ENCODE data around the gene TMPRSS9. TPM values are rescaled to one million over a fixed set of nuclear protein-coding genes. Genes with fewer than 3 reads are reported as not detected.

The TMPRSS9 gene
- total and polyA plus RNA-seq, 2 of the 13 experiments (the other 11 are each of a cell fraction or from before 2014, with no cell fraction given): 2.5 to 5.2 TPM

- TF ChIP-seq ZMYM2 (CRISPR knock-in tag; IDR thresholded peaks at IDR 0.05): peak; percentile 71; the same call in 1 of the 2 replicates
- no peak for TF ChIP-seq HOXA5 (CRISPR knock-in tag; IDR thresholded peaks at IDR 0.05)
- peak; percentile 45; the same call in 1 of the 2 replicates for TF ChIP-seq HDAC1 (CRISPR knock-in tag; IDR thresholded peaks at IDR 0.05)
- TF ChIP-seq ZNF3 (CRISPR knock-in tag; IDR thresholded peaks at IDR 0.05): no peak
- TF ChIP-seq THAP11 (CRISPR knock-in tag; IDR thresholded peaks at IDR 0.05): peak; percentile 43; the same call in 1 of the 2 replicates
- no peak for TF ChIP-seq ZNF776 (CRISPR knock-in tag; IDR thresholded peaks at IDR 0.05)
- TF ChIP-seq MTF2 (CRISPR knock-in tag; IDR thresholded peaks at IDR 0.05; ENCODE audit: borderline replicate concordance): 0 out of 2 replicates have a peak, but pooled peaks have one; percentile 43
- no peak for TF ChIP-seq HIC2 (CRISPR knock-in tag; IDR thresholded peaks at IDR 0.05; ENCODE audit: low read depth)
- TF ChIP-seq ZNF773 (CRISPR knock-in tag; IDR thresholded peaks at IDR 0.05; ENCODE audit: borderline replicate concordance): no peak
- TF ChIP-seq FOSL1 (CRISPR knock-in tag; IDR thresholded peaks at IDR 0.05; ENCODE audit: borderline replicate concordance): no peak
- no peak for TF ChIP-seq CTCF (CRISPR knock-in tag; IDR thresholded peaks at IDR 0.05)
- no peak for TF ChIP-seq ZNF652 (CRISPR knock-in tag; IDR thresholded peaks at IDR 0.05; ENCODE audit: borderline replicate concordance, low read depth)
- TF ChIP-seq ZBTB2 (CRISPR knock-in tag; IDR thresholded peaks at IDR 0.05; ENCODE audit: low read depth): no peak
- no peak for TF ChIP-seq HMGA1 (CRISPR knock-in tag; conservative IDR thresholded peaks at IDR 0.05)
- TF ChIP-seq KDM3A (CRISPR knock-in tag; IDR thresholded peaks at IDR 0.05; ENCODE audit: low read depth): no peak
- no peak for TF ChIP-seq MLLT10 (CRISPR knock-in tag; IDR thresholded peaks at IDR 0.05)
- TF ChIP-seq ZXDC (CRISPR knock-in tag; IDR thresholded peaks at IDR 0.05): no peak
- peak; percentile 67 for TF ChIP-seq ARID5B (CRISPR knock-in tag; IDR thresholded peaks at IDR 0.05)
These were observed 34.6 kb downstream of the TMPRSS9 start (continued) for GRCh38 chr19:2394442-2395292.
